Karpas-422 (cell line): ENCODE results near the gene FAM171A1. TPM values are rescaled to one million over a fixed set of nuclear protein-coding genes. Genes with fewer than 3 reads are reported as not detected.

Experiments
- DNase-seq: peaks from one replicate; pipeline ENCODE4 v3.0.0-alpha.2; 2015
- H2AFZ ChIP-seq: fragments of 200-600 bp; sonication (generic); 2 replicates; pipeline ENCODE4 v1.6.1; 2014; ENCODE audit warnings: antibody characterized with exemption, low read length, mixed read lengths
- H3K27ac ChIP-seq: fragments of 200-600 bp; sonication (generic); 2 replicates; pipeline ENCODE4 v1.5.1; 2014; ENCODE audit warnings: mild to moderate bottlenecking, low read length, moderate library complexity
- H3K27me3 ChIP-seq: fragments of 200-600 bp; sonication (generic); 2 replicates; pipeline ENCODE4 v1.6.1; 2014; ENCODE audit warnings: low read length, mixed read lengths
- H3K36me3 ChIP-seq: fragments of 200-600 bp; sonication (generic); 2 replicates; pipeline ENCODE4 v1.6.1; 2014; ENCODE audit warnings: low read length, mixed read lengths; ENCODE audit not compliant: insufficient read depth
- H3K4me1 ChIP-seq: fragments of 200-600 bp; sonication (generic); 2 replicates; pipeline ENCODE4 v1.6.1; 2014; ENCODE audit warnings: mild to moderate bottlenecking, low read length, mixed read lengths
- H3K4me2 ChIP-seq: fragments of 200-600 bp; sonication (generic); 2 replicates; pipeline ENCODE4 v1.6.1; 2014; ENCODE audit warnings: low read length, low read depth, mild to moderate bottlenecking; ENCODE audit not compliant: poor library complexity, severe bottlenecking
- H3K4me3 ChIP-seq: fragments of 200-600 bp; sonication (generic); 2 replicates; pipeline ENCODE4 v1.5.1; 2014; ENCODE audit warnings: mild to moderate bottlenecking, antibody characterized with exemption, low read length, mixed read lengths
- H3K79me2 ChIP-seq: fragments of 200-600 bp; sonication (generic); 2 replicates; pipeline ENCODE4 v1.6.1; 2014; ENCODE audit warnings: mild to moderate bottlenecking, low read length, mixed read lengths
- H3K9ac ChIP-seq: fragments of 200-600 bp; sonication (generic); 2 replicates; pipeline ENCODE4 v1.6.0; 2014; ENCODE audit warnings: low read length
- H3K9me2 ChIP-seq: fragments of 200-600 bp; sonication (generic), shearing (Covaris generic); replicated peaks from 2 replicates; pipeline ENCODE4 v1.6.0; 2014; ENCODE audit warnings: mild to moderate bottlenecking, low read length, moderate library complexity; ENCODE audit not compliant: insufficient read depth
- H3K9me3 ChIP-seq: fragments of 300-700, 200-600 bp; sonication (generic); 2 replicates; pipeline ENCODE4 v1.6.1; 2014; ENCODE audit warnings: low read length, mixed read lengths
- H4K20me1 ChIP-seq: fragments of 200-600 bp; sonication (generic); 2 replicates; pipeline ENCODE4 v1.6.1; 2014; ENCODE audit warnings: mild to moderate bottlenecking, antibody characterized with exemption, low read length, low read depth; ENCODE audit not compliant: insufficient read depth
- total RNA-seq: library from RNA; depleted of rRNA; stranded (reverse); fragments of >200 nt; shearing (Covaris generic); gene quantifications from 2 replicates; pipeline ENCODE4 v1.2.3, GENCODE V29; 2014; ENCODE audit warnings: low replicate concordance

FAM171A1 gene
- total RNA-seq, 1 experiment from 2014 or later = not detected

- Histone ChIP-seq H4K20me1 (no peaks in the 10 kb centered on the region), H3K27ac (no peak overlapping the region), H3K4me1 (peaks cover 15% of the 10 kb centered on the region), H3K4me2 (no peak overlapping the region), H3K79me2 (no peaks in the 10 kb centered on the region), H2AFZ (no peak overlapping the region), H3K9me3 (no peaks in the 10 kb centered on the region), H3K27me3 (no peaks in the 10 kb centered on the region), H3K9ac (no peak overlapping the region), H3K36me3 (no peaks in the 10 kb centered on the region), H3K9me2 (no peaks in the 10 kb centered on the region), H3K4me3 (no peak overlapping the region)
- no peak for DNase-seq
Measured at GRCh38 chr10:15169555-15170401, 201.3 kb downstream of the FAM171A1 start.

- H3K4me3 ChIP-seq = peak overlapping the region; percentile 27; the same call in 1 of the 2 replicates
- H3K36me3 ChIP-seq = no peaks in the 10 kb centered on the region
- peak overlapping the region; percentile 14 for H3K4me2 ChIP-seq
- H4K20me1 ChIP-seq = no peaks in the 10 kb centered on the region
- H3K9me2 ChIP-seq = no peaks in the 10 kb centered on the region
- H3K9ac ChIP-seq = peak overlapping the region; percentile 12; the same call in 1 of the 2 replicates
- DNase-seq = peak; percentile 96
- H2AFZ ChIP-seq = no peak overlapping the region
- H3K79me2 ChIP-seq = no peaks in the 10 kb centered on the region
- H3K4me1 ChIP-seq = peaks cover 15% of the 10 kb centered on the region
- no peaks in the 10 kb centered on the region for H3K9me3 ChIP-seq
- H3K27ac ChIP-seq = no peak overlapping the region
- H3K27me3 ChIP-seq = no peaks in the 10 kb centered on the region
Measured at GRCh38 chr10:15168786-15169554, 202.1 kb downstream of the FAM171A1 start.

- no peaks in the 10 kb centered on the region for H3K36me3 ChIP-seq
- peak within 1 kb of the TSS; percentile 90 for H2AFZ ChIP-seq
- H3K9me3 ChIP-seq = no peaks in the 10 kb centered on the region
- H4K20me1 ChIP-seq = no peaks in the 10 kb centered on the region
- H3K4me3 ChIP-seq = peak within 1 kb of the TSS; percentile 75
- no peaks in the 10 kb centered on the region for H3K27me3 ChIP-seq
- no peaks in the 10 kb centered on the region for H3K9me2 ChIP-seq
- DNase-seq = no peak
- H3K9ac ChIP-seq = peak within 1 kb of the TSS; percentile 72
- no peaks in the 10 kb centered on the region for H3K79me2 ChIP-seq
- H3K4me2 ChIP-seq = peak within 1 kb of the TSS; percentile 70
- H3K27ac ChIP-seq = no peak within 1 kb of the TSS
- H3K4me1 ChIP-seq = peaks cover 15% of the 10 kb centered on the region
Measured at GRCh38 chr10:15168291-15168785, 202.8 kb downstream of the FAM171A1 start, which contains the start of gene NMT2. NMT2 (minus strand) TSS chr10:15168693; CDS start chr10:15168612, 81 bp downstream.

- Histone ChIP-seq H3K27ac (no peak overlapping the region), H3K79me2 (no peaks in the 10 kb centered on the region), H3K4me1 (peaks cover 15% of the 10 kb centered on the region)
Measured at GRCh38 chr10:15167411-15168290, 203.4 kb downstream of the FAM171A1 start.

GRCh38 chr10:15166325-15166724 lies 204.8 kb downstream of the FAM171A1 start:
- Histone ChIP-seq H3K4me1 (peaks cover 15% of the 10 kb centered on the region), H3K27me3 (no peaks in the 10 kb centered on the region), H3K36me3 (no peaks in the 10 kb centered on the region), H3K27ac (no peak overlapping the region), H3K79me2 (no peaks in the 10 kb centered on the region), H3K4me2 (no peak overlapping the region), H4K20me1 (no peaks in the 10 kb centered on the region), H3K9me2 (no peaks in the 10 kb centered on the region), H3K4me3 (no peak overlapping the region), H3K9me3 (no peaks in the 10 kb centered on the region), H2AFZ (no peak overlapping the region), H3K9ac (no peak overlapping the region)
- no peak for DNase-seq

More at GRCh38 chr10:15167411-15168290, 203.4 kb downstream of the FAM171A1 start:
- DNase-seq = peak; percentile 68
- H3K27me3 ChIP-seq = no peaks in the 10 kb centered on the region
- no peaks in the 10 kb centered on the region for H3K36me3 ChIP-seq
- H3K9me2 ChIP-seq = no peaks in the 10 kb centered on the region
- peak overlapping the region; percentile 72 for H3K9ac ChIP-seq
- H3K4me2 ChIP-seq = peak overlapping the region; percentile 70
- H4K20me1 ChIP-seq = no peaks in the 10 kb centered on the region
- peak overlapping the region; percentile 90 for H2AFZ ChIP-seq
- no peaks in the 10 kb centered on the region for H3K9me3 ChIP-seq
- peak overlapping the region; percentile 75 for H3K4me3 ChIP-seq

DNA sequence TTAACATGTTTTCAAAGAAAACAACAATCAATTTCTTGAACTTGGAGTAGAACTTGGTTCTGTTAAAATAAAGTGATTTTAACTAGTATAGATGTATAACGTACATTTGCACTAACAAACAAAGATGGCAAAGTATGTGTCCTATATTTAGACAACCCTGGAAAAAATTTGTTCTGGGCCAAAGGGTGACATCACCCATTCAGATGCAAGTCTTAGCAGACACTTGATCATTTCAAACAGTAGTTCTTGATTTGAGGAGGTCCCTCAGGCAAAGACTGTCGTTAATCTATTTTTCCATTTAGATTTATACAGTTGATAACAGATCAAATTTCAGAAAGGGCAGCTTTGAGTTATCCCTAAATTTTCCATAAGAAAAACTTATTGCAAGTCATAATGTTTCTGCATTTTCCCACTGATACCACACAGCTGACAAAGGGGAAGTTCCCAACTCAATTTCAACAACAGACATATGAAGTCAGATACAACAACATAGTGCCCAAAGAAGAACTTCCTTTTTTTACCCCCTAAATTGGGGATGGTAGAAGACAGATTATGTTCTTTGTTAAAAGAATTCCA lies 207.7 kb downstream of the FAM171A1 start:
- Histone ChIP-seq H3K79me2 (no peaks in the 10 kb centered on the region), H3K36me3 (no peaks in the 10 kb centered on the region), H3K4me1 (peaks cover 8% of the 10 kb centered on the region)

More for the DNA sequence above, 207.7 kb downstream of the FAM171A1 start:
- no peak overlapping the region for H3K27ac ChIP-seq
- no peak overlapping the region for H2AFZ ChIP-seq
- no peaks in the 10 kb centered on the region for H3K9me2 ChIP-seq
- no peaks in the 10 kb centered on the region for H4K20me1 ChIP-seq
- no peak overlapping the region for H3K9ac ChIP-seq
- H3K4me3 ChIP-seq = no peak overlapping the region
- no peak for DNase-seq
- no peak overlapping the region for H3K4me2 ChIP-seq
- no peaks in the 10 kb centered on the region for H3K27me3 ChIP-seq
- H3K9me3 ChIP-seq = no peaks in the 10 kb centered on the region
